ENCODE data around the gene EFEMP2. TPM values are rescaled to one million over a fixed set of nuclear protein-coding genes. Genes with fewer than 3 reads are reported as not detected.

EFEMP2 gene
- total RNA-seq, 1 experiment from 2014 or later, result 1.4 TPM

GRCh38 chr11:65853246-65853979, 19.2 kb downstream of the EFEMP2 start:
- POLR2A ChIA-PET, result interaction anchor here (0.6 to 1.4 kb wide), 2 partner anchors 35 to 133 kb away, joined by 3 to 7 read pairs; partner anchors contain the start of genes FIBP and RNASEH2C
- peaks cover 25% of the 10 kb centered on the region for H3K4me1 ChIP-seq
- intact Hi-C loops (cut with micrococcal nuclease; ENCODE audit: unreplicated experiment), result no loop called here
- no peak overlapping the region for H3K4me3 ChIP-seq (ENCODE audit: low read depth, low read length)
- peaks cover 39% of the 10 kb centered on the region for H3K4me1 Mint-ChIP-seq (ENCODE audit: low read depth, unreplicated experiment)
- peaks cover 88% of the 10 kb centered on the region for H3K36me3 Mint-ChIP-seq (ENCODE audit: insufficient read depth, unreplicated experiment)
- no peaks in the 10 kb centered on the region for H3K27me3 Mint-ChIP-seq (ENCODE audit: insufficient read depth, unreplicated experiment)
- CTCF ChIA-PET, result interaction anchor here (0.6 to 1.4 kb wide), 5 partner anchors 26 to 136 kb away, joined by 3 to 9 read pairs (median 6); partner anchors contain the start of gene FIBP
- H3K27ac Mint-ChIP-seq (ENCODE audit: unreplicated experiment), result peak overlapping the region; percentile 64
- no peak for DNase-seq
- peaks cover 12% of the 10 kb centered on the region; the same call in 1 of the 2 replicates for H3K36me3 ChIP-seq (ENCODE audit: control insufficient read depth, insufficient read depth, low read length)
- 0 out of 2 replicates have a peak, but pooled peaks cover 3% of the 10 kb centered on the region for H3K9me3 ChIP-seq
- peak overlapping the region; percentile 68 for H3K4me3 Mint-ChIP-seq (ENCODE audit: unreplicated experiment)
- TF ChIP-seq CTCF (IDR thresholded peaks at IDR 0.05; ENCODE audit: insufficient read depth in 1 of 2, low read depth in 1 of 2, low read length in 1 of 2, severe bottlenecking in 1 of 2, unreplicated experiment in 1 of 2), result peak in 1 of 2 experiments; percentile 16
- H3K27me3 ChIP-seq (replicated peaks; ENCODE audit: control insufficient read depth, insufficient read depth, low read length), result no peaks in the 10 kb centered on the region
- H3K9me3 Mint-ChIP-seq (ENCODE audit: unreplicated experiment), result no peaks in the 10 kb centered on the region
- no TSS peak for BruUV-seq (replicated peaks)

- intact Hi-C loops (cut with micrococcal nuclease; ENCODE audit: unreplicated experiment), result no loop called here
- Mint-ChIP-seq H3K9me3 (ENCODE audit: unreplicated experiment) (no peaks in the 10 kb centered on the region), H3K4me1 (ENCODE audit: low read depth, unreplicated experiment) (peaks cover 39% of the 10 kb centered on the region), H3K27ac (ENCODE audit: unreplicated experiment) (peak overlapping the region; percentile 65), H3K36me3 (ENCODE audit: insufficient read depth, unreplicated experiment) (peaks cover 81% of the 10 kb centered on the region), H3K27me3 (ENCODE audit: insufficient read depth, unreplicated experiment) (no peaks in the 10 kb centered on the region), H3K4me3 (ENCODE audit: unreplicated experiment) (no peak overlapping the region)
- H3K27me3 ChIP-seq (replicated peaks; ENCODE audit: control insufficient read depth, insufficient read depth, low read length), result no peaks in the 10 kb centered on the region
- peak in 1 of 2 experiments; percentile 46 for DNase-seq
- no peak overlapping the region for H3K4me3 ChIP-seq (ENCODE audit: low read depth, low read length)
- 0 out of 2 replicates have a peak, but pooled peaks cover 3% of the 10 kb centered on the region for H3K9me3 ChIP-seq
- BruUV-seq (replicated peaks), result no TSS peak
- ChIA-PET POLR2A (interaction anchor here (0.6 to 1.4 kb wide), 3 partner anchors 35 to 132 kb away, joined by 3 to 7 read pairs (median 3); partner anchors contain the start of genes FIBP and RNASEH2C), CTCF (interaction anchor here (0.8 to 1.5 kb wide), 4 partner anchors 7 to 36 kb away, joined by 3 to 8 read pairs (median 4); partner anchors contain the start of genes FIBP and MUS81)
- H3K4me1 ChIP-seq, result peaks cover 25% of the 10 kb centered on the region
- no peak for TF ChIP-seq CTCF (IDR thresholded peaks at IDR 0.05; ENCODE audit: insufficient read depth in 1 of 2, low read depth in 1 of 2, low read length in 1 of 2, severe bottlenecking in 1 of 2, unreplicated experiment in 1 of 2)
- H3K36me3 ChIP-seq (ENCODE audit: control insufficient read depth, insufficient read depth, low read length), result peaks cover 12% of the 10 kb centered on the region; the same call in 1 of the 2 replicates
These were observed 19.9 kb downstream of the EFEMP2 start for GRCh38 chr11:65852508-65853245.
